HCT116 (cell line): ENCODE measurements around the gene APPL2. TPM values are rescaled to one million over a fixed set of nuclear protein-coding genes. Genes with fewer than 3 reads are reported as not detected.

Source experiments
- ATAC-seq: fragments of 200-7000 bp; cut with Tn5 transposase; 2 replicates; pipeline ENCODE4 v1.9.1; 2020; ENCODE audit warnings: mild to moderate bottlenecking, moderate library complexity
- BruUV-seq: library from RNA; stranded (reverse); fragments of 400-500 nt; replicated peaks from 2 replicates; lab custom pipeline; 2021; lab: Mats Ljungman, UMichigan
- CTCF ChIA-PET: fragments of 300-600 bp; sonication (Branson Sonifier 250); formaldehyde crosslinking; loops from one replicate; lab custom pipeline; 2021; ENCODE audit warnings: antibody characterized with exemption; lab: Charles Lee
- POLR2A ChIA-PET: fragments of 300-600, 350-600 bp; sonication (Branson Sonifier 250); formaldehyde crosslinking; loops from one replicate; lab custom pipeline; 2021; ENCODE audit warnings: antibody characterized with exemption; lab: Charles Lee
- RAD21 ChIA-PET, 2 experiments: fragments of 300-600 bp; sonication (Branson Sonifier 250); formaldehyde crosslinking; loops; one replicate each; lab custom pipeline; 2023; ENCODE audit warnings: low total read pairs in 2 of 2; ENCODE audit not compliant: uncharacterized antibody in 2 of 2, unreplicated experiment in 2 of 2, low non-redundant PET in 1 of 2; lab: Charles Lee
- DNase-seq: peaks from one replicate; pipeline ENCODE4 v3.0.0-alpha.2; 2010; ENCODE audit warnings: low read depth, low spot score
- H2AFZ ChIP-seq: fragments of 200-600 bp; shearing (Covaris generic), sonication (generic); 2 replicates; pipeline ENCODE4 v1.6.1; 2017; ENCODE audit warnings: low read depth, mixed run types, mixed read lengths, antibody characterized with exemption, low read length; ENCODE audit not compliant: poor library complexity, severe bottlenecking
- H3K27ac ChIP-seq: 2 replicates; pipeline ENCODE4 v1.5.1; 2012; ENCODE audit warnings: low read depth, low read length
- H3K27me3 ChIP-seq: fragments of 200-600 bp; sonication (generic); 2 replicates; pipeline ENCODE4 v1.6.1; 2016; ENCODE audit warnings: mixed run types, low read length, mixed read lengths; ENCODE audit not compliant: insufficient read depth
- H3K36me3 ChIP-seq, 2 experiments: fragments of 200-500 bp in 1 of 2; fragments of 200-600 bp in 1 of 2; sonication (Bioruptor generic) in 1 of 2; sonication (generic) in 1 of 2; 2 replicates each; pipeline versions ENCODE4 v1.5.1 to v1.6.1; 2014 to 2016; ENCODE audit warnings: low read length in 2 of 2, inconsistent platforms in 1 of 2, mixed read lengths in 1 of 2, mixed run types in 1 of 2; ENCODE audit not compliant: insufficient read depth in 2 of 2, control insufficient read depth in 1 of 2
- H3K4me1 ChIP-seq, 2 experiments: fragments of 200-600 bp in 1 of 2; sonication (generic) in 1 of 2; 2 replicates each; pipeline versions ENCODE4 v1.5.1 to v1.6.1; 2012 to 2017; ENCODE audit warnings: low read length in 2 of 2, inconsistent platforms in 1 of 2, mild to moderate bottlenecking in 1 of 2, mixed read lengths in 1 of 2, mixed run types in 1 of 2, moderate library complexity in 1 of 2; ENCODE audit not compliant: insufficient read depth in 2 of 2, control insufficient read depth in 1 of 2
- H3K4me2 ChIP-seq: fragments of 200-600 bp; sonication (generic); 2 replicates; pipeline ENCODE4 v1.6.1; 2017; ENCODE audit warnings: mixed run types, low read length, mixed read lengths
- H3K4me3 ChIP-seq, 2 experiments: fragments of 200-600 bp in 1 of 2; sonication (generic) in 1 of 2; replicated peaks in 1 of 2; 2 replicates each; pipeline ENCODE4 v1.5.1; 2011 to 2016; ENCODE audit warnings: low read length in 2 of 2, control low read depth in 1 of 2, low read depth in 1 of 2, mild to moderate bottlenecking in 1 of 2, mixed read lengths in 1 of 2, mixed run types in 1 of 2
- H3K79me2 ChIP-seq: fragments of 200-600 bp; sonication (generic); 2 replicates; pipeline ENCODE4 v1.6.1; 2017; ENCODE audit warnings: mild to moderate bottlenecking, mixed run types, low read length, moderate library complexity, mixed read lengths; ENCODE audit not compliant: insufficient read depth
- H3K9ac ChIP-seq: fragments of 200-600 bp; sonication (generic); 2 replicates; pipeline ENCODE4 v1.6.1; 2016; ENCODE audit warnings: low read length, mixed read lengths
- H3K9me2 ChIP-seq: fragments of 200-600 bp; sonication (generic), shearing (Covaris generic); 2 replicates; pipeline ENCODE4 v1.6.1; 2017; ENCODE audit warnings: mixed run types, mild to moderate bottlenecking, moderate library complexity; ENCODE audit not compliant: insufficient read depth
- H3K9me3 ChIP-seq, 2 experiments: fragments of 200-500 bp in 1 of 2; fragments of 200-600 bp in 1 of 2; sonication (Bioruptor generic) in 1 of 2; sonication (generic) in 1 of 2; 2 replicates each; pipeline ENCODE4 v1.6.1; 2014 to 2017; ENCODE audit warnings: low read length in 2 of 2, mixed read lengths in 2 of 2, inconsistent platforms in 1 of 2, low read depth in 1 of 2, mild to moderate bottlenecking in 1 of 2, mixed run types in 1 of 2, moderate library complexity in 1 of 2; ENCODE audit not compliant: control insufficient read depth in 1 of 2, insufficient read depth in 1 of 2
- H4K20me1 ChIP-seq: fragments of 200-600 bp; sonication (generic), shearing (Covaris generic); 2 replicates; pipeline ENCODE4 v1.6.1; 2017; ENCODE audit warnings: mixed run types, mild to moderate bottlenecking, moderate library complexity; ENCODE audit not compliant: insufficient read depth
- CBX3 ChIP-seq: IDR thresholded peaks from 2 replicates; pipeline ENCODE4 v1.6.1; 2012; ENCODE audit warnings: low read depth
- EZH2 ChIP-seq: fragments of 200-600 bp; sonication (generic); IDR thresholded peaks from 2 replicates; pipeline ENCODE4 v1.6.1; 2017; ENCODE audit warnings: antibody characterized with exemption, mixed run types
- EZH2phosphoT487 ChIP-seq: fragments of 200-600 bp; IDR thresholded peaks from 2 replicates; pipeline ENCODE4 v1.6.1; 2018; ENCODE audit warnings: antibody characterized with exemption, borderline replicate concordance
- JUND ChIP-seq: IDR thresholded peaks from 2 replicates; pipeline ENCODE4 v1.6.1; 2012
- POLR2A ChIP-seq: IDR thresholded peaks from 2 replicates; pipeline ENCODE4 v1.7.0; 2011; ENCODE audit warnings: borderline replicate concordance; ENCODE audit not compliant: insufficient read depth, insufficient read length; ENCODE audit errors: extremely low read depth
- POLR2AphosphoS5 ChIP-seq: IDR thresholded peaks from 2 replicates; pipeline ENCODE4 v1.6.1; 2011; ENCODE audit warnings: mild to moderate bottlenecking, low read depth, low read length, moderate library complexity
- SIN3A ChIP-seq: IDR thresholded peaks from 2 replicates; pipeline ENCODE4 v1.6.1; 2012; ENCODE audit warnings: low read depth
- TCF7L2 ChIP-seq: IDR thresholded peaks from 2 replicates; pipeline ENCODE4 v1.7.0; 2011; ENCODE audit warnings: borderline replicate concordance, inconsistent platforms; ENCODE audit not compliant: insufficient read depth, insufficient read length; ENCODE audit errors: extremely low read depth
- ZBTB33 ChIP-seq: IDR thresholded peaks from 2 replicates; pipeline ENCODE4 v1.6.1; 2011; ENCODE audit warnings: mild to moderate bottlenecking, low read length, moderate library complexity; ENCODE audit not compliant: insufficient replicate concordance; ENCODE audit errors: extremely low read depth
- ZFX ChIP-seq: fragments of 450-650 bp; IDR thresholded peaks from 2 replicates; pipeline ENCODE4 v1.6.1; 2017
- intact Hi-C: fragments of 100-400 bp; cut with micrococcal nuclease; formaldehyde crosslinking; loops from 2 replicates; pipeline ENCODE4 v1.10.0; 2022
- total RNA-seq: library from RNA; stranded (reverse); gene quantifications from one replicate; pipeline ENCODE4 v1.2.1, GENCODE V29; 2021; ENCODE audit not compliant: unreplicated experiment
- TF ChIP-seq, protein P1 (sequence below): IDR thresholded peaks from 2 replicates; pipeline ENCODE4 v1.6.1; 2012

Gene APPL2
- total RNA-seq, 1 experiment from 2014 or later = 22.6 TPM

- ATAC-seq = no peak
- Histone ChIP-seq H3K79me2 (no peaks in the 10 kb centered on the region), H3K4me1 (no peaks in the 10 kb centered on the region), H3K27ac (no peak overlapping the region), H2AFZ (no peak overlapping the region), H4K20me1 (no peaks in the 10 kb centered on the region), H3K9me3 (no peaks in the 10 kb centered on the region), H3K9ac (no peak overlapping the region), H3K36me3 (peaks cover 14 to 31% of the 10 kb centered on the region in 2 experiments; a peak in 3 of 4 replicates), H3K4me2 (no peak overlapping the region), H3K9me2 (no peaks in the 10 kb centered on the region), H3K4me3 (no peak overlapping the region), H3K27me3 (no peaks in the 10 kb centered on the region)
- BruUV-seq = no TSS peak
- ChIA-PET CTCF (no interaction called here), POLR2A (no interaction called here), RAD21 (no interaction called here)
- TF ChIP-seq EZH2phosphoT487 (no peak), TCF7L2 (no peak), JUND (no peak), EZH2 (no peak), CBX3 (no peak), ZFX (no peak), SIN3A (no peak), POLR2AphosphoS5 (no peak), ZBTB33 (no peak), POLR2A (no peak)
- TF ChIP-seq, protein P1, sequence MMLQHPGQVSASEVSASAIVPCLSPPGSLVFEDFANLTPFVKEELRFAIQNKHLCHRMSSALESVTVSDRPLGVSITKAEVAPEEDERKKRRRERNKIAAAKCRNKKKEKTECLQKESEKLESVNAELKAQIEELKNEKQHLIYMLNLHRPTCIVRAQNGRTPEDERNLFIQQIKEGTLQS = no peak
- intact Hi-C loops = loop anchor here (5.0 kb wide), 1 partner anchor 37 kb away; no protein-coding TSS in a partner anchor
- no peak for DNase-seq
Measured at GRCh38 chr12:105164068-105164467, 71.9 kb downstream of the APPL2 start.
